GM21360 (cell line): ENCODE results near the gene RBM42.
"Not testable (repeated sequence)": the region's sequence is repeated elsewhere in the genome, so short reads cannot be mapped to it uniquely, and the experiment has no call there.

Source experiments
- ATAC-seq: cut with Tn5 transposase; IDR thresholded peaks from one replicate; pipeline ENCODE4 v1.9.1; 2021; ENCODE audit warnings: mild to moderate bottlenecking, moderate library complexity; ENCODE audit not compliant: unreplicated experiment

Gene RBM42, protein sequence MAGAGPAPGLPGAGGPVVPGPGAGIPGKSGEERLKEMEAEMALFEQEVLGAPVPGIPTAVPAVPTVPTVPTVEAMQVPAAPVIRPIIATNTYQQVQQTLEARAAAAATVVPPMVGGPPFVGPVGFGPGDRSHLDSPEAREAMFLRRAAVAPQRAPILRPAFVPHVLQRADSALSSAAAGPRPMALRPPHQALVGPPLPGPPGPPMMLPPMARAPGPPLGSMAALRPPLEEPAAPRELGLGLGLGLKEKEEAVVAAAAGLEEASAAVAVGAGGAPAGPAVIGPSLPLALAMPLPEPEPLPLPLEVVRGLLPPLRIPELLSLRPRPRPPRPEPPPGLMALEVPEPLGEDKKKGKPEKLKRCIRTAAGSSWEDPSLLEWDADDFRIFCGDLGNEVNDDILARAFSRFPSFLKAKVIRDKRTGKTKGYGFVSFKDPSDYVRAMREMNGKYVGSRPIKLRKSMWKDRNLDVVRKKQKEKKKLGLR

DNA sequence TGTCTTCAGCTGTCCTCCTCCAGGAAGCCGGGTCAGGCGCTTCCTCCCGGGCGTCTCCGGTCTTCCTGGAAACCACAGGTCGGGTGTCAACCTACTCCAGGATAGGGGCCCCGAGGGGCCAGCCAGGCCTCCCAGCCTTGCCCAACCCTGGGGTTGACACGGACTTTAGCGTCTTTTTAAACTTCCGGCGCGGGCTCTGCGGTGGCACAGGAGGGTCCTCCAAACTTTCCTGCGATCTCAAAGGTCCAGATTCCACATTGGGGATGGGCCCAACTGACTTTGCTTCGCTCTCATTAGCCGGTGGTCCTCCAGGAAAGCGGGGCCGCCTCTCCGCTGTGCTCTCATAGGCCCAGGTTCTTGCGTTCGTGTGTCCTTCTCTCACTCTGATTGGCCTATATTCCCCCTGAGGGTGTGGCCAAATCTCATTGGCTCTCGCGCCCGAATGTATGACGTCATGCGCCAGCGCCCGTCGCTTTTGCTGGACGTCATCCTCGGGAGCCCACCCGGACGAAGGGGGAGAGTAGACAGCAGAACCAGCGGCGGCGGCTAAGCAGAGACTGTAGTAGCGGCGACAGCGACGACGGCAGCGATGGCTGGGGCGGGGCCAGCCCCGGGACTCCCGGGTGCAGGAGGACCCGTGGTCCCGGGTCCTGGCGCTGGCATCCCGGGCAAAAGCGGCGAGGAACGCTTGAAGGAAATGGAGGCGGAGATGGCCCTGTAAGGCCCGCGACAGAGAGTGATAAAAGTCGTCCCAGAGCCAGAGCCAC, at the start of gene RBM42:
TSS of gene RBM42 (plus strand) at position 472 of the 767 bp plus-strand sequence. CDS start at position 590, 118 bp downstream.
- peak; percentile 95 for ATAC-seq

DNA sequence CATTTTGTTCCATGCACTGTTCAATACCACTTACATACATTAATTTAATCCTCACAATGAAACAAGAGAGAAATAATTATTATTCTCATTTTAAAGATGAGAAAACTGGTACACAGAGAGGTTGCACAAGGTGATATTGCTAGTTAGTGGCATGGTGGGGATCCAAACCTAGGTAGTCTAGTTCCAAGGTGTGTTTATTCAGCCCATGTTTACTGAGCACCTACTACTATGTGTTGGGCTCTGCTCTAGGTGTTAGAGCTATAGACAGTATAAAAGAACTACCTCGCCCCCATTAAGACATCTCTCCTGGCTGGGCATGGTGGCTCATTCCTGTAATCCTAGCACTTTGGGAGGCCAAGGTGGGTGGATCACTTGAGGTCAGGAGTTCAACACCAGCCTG, 46.1 kb upstream of the RBM42 start:
- no peak for ATAC-seq

DNA sequence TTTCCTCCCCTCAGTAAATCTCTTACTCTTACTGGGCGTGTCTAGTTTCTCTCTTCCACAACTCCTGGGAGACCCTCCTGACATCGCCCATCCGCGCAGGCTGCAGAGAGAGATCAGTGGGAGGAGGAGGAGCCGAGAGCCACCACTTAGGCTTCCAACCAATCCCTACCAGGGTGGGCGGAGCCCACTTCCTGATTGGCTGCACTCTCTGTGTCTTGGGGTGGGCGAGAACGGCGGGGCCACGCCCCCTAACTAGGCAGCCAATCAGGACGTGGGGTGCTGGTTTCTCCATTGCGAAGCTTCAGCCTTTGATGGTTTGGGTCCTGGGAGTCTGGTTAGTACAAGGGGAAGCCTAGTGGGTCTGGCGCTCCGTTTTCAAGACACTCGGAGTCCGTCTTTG, 43.0 kb upstream of the RBM42 start, which contains the start of gene PMIS2:
TSS of gene PMIS2 (plus strand) at position 326 of the 400 bp plus-strand sequence. CDS start 87 bp downstream, outside the sequence.
- ATAC-seq = no peak

DNA sequence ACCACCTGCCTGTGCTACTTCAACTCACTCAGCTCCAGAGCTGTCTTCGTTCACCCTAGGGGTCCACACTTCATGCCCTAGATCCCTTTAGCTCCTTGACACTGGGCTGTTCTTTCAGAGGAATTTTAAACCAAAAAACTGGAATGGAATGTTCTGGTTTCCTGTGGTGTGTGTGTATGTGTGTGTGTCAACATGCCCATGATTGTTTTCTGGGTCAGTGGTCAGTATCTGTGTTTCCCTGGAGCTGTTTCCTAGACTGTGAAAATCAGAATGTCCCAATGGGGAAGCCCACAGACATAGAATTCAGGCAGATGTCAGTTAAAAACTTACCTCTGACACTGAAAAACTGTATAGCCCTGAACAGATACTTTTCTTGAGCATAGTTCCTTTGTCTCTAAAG, 41.5 kb upstream of the RBM42 start:
- ATAC-seq = no peak

DNA sequence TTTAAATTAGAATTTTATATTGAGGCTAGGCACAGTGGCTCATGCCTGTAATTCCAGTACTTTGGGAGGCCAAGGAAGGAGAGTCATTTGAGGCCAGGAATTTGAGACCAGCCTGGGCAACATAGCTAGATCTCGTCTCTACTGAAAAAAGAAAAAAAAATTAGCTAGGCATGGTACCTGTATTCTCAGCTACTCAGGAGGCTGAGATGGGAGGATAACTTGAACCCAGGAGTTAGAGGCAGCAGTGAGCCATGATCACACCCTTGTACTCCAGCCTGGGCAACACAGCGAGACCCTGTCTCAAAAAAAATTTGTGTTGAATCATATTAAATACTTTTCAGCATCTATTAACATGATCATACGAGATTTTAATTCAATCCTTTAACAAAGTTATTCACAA, 38.0 kb upstream of the RBM42 start:
- ATAC-seq = no peak

DNA sequence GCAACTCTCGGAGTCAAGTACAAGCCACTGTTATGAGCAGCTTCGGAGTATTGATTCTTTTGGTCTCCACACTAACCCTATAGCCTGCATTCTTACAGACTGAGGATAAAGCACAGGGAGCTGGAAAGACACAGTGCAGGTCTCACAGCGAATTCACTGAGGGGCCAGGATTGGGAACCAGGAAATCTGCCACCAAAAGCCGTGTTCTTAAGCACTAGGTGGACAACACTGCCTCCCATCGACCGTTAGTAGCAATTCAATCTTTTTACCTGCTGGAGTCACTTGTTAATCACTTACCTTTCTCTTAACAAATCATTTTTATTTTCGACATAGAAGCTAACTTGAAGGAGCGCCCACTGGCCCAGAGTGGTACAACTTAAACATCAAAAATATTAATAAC, 36.6 kb upstream of the RBM42 start:
- no peak for ATAC-seq

DNA sequence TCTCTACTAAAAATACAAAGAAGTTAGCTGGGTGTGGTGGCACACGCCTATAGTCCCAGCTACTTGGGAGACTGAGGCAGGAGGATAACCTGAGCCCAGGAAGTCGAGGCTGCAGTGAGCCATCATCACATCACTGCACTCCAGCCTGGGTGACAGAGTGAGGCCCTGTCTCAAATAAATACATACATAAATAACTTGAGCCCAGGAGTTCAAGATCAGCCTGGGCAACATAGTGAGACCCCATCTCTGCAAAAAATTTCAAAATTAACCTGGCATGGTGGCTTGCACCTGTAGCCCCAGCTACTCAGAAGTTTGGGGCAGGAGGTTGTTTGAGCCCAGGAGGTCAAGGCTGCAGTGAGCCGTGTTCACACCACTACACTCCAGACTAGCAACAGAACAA, 33.8 kb upstream of the RBM42 start:
- ATAC-seq = not testable (repeated sequence)

DNA sequence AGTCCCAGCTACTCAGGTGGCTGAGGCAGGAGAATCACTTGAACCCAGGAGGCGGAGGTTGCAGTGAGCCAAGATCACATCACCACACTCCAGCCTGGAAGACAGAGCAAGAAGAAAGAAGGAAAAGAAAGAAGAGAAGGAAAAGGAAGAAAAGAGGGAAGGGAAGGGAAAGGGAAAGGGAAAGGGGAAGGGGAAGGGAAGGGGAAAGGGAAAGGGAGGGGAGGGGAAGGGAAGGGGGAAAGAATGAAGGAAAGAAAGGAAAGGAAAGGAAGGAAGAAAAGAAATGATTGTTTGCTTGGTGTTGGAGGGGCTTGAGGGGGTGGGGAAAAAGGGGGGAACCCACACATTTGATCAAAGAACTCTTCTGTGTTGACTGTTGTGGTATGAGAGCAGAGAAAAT, 32.9 kb upstream of the RBM42 start:
- ATAC-seq = no peak

DNA sequence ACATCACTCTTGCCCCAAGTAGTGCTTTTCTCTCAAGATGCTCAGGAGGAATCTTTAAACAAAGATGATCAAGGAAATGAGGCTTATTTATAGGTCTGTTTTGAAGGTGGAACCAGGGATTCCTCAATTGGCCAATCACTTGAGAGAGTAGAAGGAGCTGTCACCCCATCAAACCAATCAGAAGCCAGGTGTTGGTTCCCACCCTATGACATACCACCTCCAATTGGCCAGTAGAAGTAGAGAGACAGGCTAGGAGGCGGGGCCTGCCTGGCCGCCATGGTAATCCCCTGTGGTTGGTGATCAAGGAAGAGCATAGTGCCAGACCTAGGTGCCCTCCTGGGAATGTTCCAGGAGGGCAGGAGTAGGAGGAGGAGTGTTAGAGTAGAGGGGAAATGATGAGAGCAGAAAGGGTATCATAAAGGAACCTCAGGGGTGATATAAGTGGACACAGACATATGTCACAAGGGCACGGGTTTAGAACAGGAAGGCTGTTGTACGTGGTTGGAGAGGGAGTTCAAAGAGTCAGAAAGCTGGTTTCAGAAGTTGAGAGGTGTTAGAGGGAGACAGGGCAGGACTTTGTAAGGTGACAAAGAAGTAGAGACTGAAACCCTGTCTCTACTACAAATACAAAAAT, 32.4 kb upstream of the RBM42 start:
- peak; percentile 82 for ATAC-seq

DNA sequence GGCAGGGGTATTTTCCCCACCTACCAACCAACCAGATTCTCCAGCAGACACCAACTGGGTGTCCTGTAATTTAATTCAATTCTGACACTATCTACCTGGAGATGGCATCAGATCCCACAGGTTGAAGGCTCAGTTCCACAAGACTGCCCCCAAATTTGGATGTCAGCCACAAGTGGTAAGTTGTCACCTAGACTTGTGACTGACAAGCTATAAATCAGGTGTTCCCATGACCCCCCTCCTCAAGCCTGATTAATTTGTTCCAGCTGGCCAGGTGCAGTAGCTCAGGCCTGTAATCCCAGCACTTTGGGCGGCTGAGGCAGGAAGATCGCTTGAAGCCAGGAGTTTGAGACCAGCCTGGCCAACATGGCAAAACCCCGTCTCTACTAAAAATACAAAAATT, 26.9 kb upstream of the RBM42 start:
- no peak for ATAC-seq

DNA sequence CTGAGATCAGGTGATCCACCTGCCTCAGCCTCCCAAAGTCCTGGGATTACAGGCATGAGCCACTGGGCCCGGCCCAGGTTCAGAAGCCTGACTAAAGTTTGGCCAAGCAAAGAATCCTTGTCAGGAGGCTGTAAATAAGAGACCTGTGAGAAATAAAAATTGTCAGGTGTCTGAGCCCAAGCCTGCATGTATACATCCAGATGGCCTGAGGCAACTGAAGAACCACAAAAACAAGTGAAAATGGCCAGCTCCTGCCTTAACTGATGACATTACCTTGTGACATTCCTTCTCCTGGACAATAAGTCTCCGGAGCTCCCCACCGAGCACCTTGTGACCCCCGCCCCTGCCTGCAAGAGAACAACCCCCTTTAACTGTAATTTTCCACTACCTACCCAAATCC, 24.4 kb upstream of the RBM42 start:
- not testable (repeated sequence) for ATAC-seq

DNA sequence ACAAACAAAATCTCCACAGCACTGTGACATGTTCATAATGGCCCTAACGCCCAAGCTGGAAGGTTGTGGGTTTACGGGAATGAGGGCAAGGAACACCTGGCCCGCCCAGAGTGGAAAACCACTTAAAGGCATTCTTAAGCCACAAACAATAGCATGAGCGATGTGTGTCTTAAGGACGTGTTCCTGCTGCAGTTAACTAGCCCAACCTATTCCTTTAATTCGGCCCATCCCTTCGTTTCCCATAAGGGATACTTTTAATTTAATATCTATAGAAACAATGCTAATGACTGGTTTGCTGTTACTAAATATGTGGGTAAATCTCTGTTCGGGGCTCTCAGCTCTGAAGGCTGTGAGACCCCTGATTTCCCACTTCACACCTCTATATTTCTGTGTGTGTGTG, 21.7 kb upstream of the RBM42 start:
- not testable (repeated sequence) for ATAC-seq

DNA sequence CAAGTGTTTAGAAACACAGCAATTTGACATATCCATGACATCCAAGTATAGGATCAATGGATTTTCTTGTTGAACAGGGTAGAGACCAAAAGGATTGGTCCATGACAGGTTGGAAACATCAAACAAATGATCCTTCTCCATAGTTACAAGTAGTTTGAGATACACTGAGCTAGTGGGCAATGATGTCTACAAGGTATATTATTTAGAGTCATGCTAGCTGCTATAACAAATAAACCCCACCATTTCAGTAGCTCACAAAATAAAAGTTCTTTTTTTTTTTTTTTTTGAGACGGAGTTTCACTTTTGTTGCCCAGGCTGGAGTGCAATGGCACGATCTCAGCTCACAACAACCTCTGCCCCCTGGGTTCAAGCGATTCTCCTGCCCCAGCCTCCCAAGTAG, 21.2 kb upstream of the RBM42 start:
- no peak for ATAC-seq

DNA sequence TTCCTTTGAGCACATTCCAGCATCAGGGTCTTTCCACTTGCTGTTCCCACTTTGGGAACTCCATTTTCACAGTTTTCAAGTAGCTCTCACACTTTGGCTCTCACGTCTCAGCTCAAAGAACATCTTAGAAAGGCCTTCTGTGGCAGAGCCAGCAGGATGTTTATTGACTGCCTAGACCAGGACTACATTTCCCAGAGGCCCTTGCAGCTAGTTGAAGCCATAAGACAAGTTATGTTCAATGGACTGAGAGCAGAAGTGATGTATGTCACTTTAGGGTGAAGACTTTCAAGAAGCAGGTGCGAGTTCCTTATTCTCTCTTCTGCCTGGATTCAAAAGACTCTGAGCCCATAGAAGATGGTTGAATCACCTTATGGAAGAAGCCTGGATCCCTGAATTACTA, 20.6 kb upstream of the RBM42 start:
- ATAC-seq = no peak

DNA sequence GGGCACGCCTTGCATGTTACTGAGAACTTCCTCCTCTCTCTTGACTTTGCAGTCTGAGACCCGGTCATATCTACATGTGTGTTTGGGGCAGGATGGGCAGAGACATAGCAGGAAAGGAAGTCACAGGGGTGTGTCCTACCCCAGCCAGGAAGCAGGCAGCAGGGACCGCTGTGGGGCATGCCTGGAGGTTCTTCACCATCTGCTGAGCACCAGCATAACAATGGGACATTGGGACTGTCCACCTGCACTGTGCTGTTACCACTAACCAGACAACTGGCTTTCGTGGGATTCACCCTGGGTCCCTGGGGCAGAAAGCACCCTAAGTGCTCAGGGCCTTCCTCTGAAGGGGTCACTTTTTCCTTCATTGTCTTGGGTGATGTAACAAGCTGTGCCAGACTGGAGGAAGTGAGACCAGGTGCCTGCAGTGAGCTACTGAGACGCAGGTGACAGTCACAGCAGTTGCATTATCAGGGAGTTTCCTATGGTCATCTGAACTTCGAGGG, 18.9 kb upstream of the RBM42 start:
- no peak for ATAC-seq

DNA sequence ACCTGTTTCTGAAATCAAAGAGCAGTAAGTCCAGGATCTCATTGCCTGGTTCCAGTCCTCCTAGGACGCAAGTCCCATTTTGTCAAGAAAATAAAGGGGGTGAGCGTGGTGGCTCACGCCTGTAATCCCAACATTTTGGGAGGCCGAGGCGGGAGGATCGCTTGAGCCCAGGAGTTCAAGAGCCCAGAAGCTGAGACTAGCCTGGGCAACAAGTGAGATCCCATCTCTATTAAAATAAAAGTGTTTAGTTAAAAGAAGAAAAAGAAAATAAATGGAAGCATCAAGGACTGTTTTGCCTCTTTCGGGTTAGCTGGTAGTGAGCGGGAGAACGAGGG, 16.6 kb upstream of the RBM42 start:
- no peak for ATAC-seq

DNA sequence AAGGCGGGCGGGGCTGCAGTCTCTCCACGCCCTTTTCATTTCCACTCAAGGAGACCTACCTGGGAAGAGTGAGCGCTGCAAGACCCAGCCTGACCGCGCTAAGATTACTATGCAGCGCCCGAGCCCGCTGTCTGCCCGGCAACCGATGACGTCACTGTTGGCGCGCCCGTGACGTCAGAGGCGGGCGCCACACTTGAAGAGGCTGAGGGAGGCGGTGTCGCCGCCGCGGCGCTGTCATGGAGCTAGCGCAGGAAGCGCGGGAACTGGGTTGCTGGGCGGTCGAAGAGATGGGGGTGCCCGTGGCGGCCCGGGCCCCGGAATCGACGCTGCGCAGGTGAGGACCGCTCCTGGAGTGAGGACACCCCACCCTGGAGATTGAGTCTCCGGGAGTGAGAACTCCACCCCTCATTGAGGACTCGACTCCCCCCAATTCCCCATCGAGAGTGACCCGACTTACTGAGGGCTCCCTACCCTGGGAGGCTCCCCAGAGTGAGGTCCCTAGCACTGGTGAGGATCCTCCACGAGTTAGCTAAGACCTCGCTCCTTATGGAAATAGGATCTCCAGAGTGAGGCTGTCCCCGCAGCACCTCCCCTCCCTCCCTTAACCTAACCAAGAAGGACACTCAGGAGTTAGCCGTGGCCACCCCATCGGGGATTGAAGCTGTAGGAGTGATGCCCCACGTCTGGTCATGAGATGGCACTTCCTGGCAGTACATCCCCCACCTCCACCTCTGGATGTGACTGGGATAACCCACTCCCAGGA, 16.1 kb upstream of the RBM42 start, which contains the start of gene HAUS5:
TSS of gene HAUS5 (plus strand) at position 177 of the 763 bp plus-strand sequence. CDS start at position 237, 60 bp downstream.
- peak; percentile 61 for ATAC-seq

DNA sequence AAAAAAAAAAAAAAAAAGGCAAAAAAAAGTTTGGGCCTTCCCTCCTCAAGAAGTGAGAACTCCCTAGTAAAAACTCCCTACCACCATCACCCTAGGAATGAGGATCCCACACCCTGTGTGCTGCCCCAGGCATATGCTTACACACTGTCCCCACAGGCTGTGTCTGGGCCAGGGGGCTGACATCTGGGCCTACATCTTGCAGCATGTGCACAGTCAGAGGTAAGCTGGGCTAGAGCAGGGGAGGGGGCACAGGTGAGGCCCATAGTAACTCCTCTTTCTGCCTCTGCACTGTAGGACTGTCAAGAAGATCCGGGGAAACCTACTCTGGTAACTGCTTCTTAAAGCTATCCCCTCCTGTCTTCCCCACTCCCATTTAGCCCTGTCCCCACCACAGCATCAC, 15.3 kb upstream of the RBM42 start:
- ATAC-seq = no peak

DNA sequence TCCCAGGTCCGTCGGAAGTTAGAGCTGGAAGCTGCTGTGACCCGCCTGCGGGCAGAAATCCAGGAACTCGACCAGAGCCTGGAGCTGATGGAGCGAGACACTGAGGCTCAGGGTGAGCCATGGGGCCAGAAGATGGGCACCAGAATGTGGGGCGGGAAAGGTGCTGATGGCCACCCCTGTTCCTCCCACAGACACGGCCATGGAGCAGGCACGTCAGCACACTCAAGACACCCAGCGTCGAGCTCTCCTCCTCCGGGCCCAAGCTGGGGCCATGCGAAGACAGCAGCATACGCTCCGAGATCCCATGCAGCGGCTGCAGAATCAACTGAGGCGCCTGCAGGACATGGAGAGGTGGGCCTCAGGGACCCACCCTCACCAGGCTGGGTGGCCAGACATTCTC, 13.8 kb upstream of the RBM42 start:
- ATAC-seq = no peak

DNA sequence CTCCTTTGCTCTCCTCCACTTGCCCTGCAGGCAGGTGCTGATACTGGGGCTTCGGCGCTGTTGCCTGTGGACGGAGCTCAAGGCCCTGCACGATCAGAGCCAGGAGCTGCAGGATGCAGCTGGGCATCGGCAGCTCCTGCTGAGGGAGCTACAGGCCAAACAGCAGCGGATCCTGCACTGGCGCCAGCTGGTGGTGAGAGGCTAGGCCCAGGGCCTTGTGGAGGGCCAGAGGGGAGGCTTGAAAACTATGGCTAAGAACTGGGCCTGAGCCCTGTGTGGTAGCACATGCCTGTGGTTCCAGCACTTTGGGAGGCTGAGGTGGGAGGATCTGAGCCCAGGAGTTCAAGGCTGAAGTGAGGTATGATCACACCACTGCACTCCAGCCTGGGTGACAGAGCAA, 10.0 kb upstream of the RBM42 start:
- ATAC-seq = no peak
